ENCODE measurements around the gene EXO5. TPM values are rescaled to one million over a fixed set of nuclear protein-coding genes. Genes with fewer than 3 reads are reported as not detected.

Gene EXO5
- total and polyA plus RNA-seq, 12 donors: 1.8 to 11.1 (median 7.3) TPM

- H3K4me3 ChIP-seq: peak overlapping the region; percentile 60 to 67 (median 64)
- TF ChIP-seq CTCF (IDR thresholded peaks at IDR 0.05) (no peak), POLR2A (IDR thresholded peaks at IDR 0.05) (no peak)
- H3K4me1 ChIP-seq (replicated peaks in 1 of 2): peaks cover 13 to 20% of the 10 kb centered on the region in 2 donors
- H3K9me3 ChIP-seq (replicated peaks in 1 of 3): no peaks in the 10 kb centered on the region
- 20 to 28% (median 27%) methylated on average over 5 of the region's 5 CpGs for WGBS, 4 donors
- no peaks in the 10 kb centered on the region for H3K27me3 ChIP-seq
- intact Hi-C loops (cut with DNase I): no loop called here
- peak overlapping the region; percentile 77 to 94 (median 85) for H3K27ac ChIP-seq
- no peaks in the 10 kb centered on the region for H3K36me3 ChIP-seq (replicated peaks in 1 of 2)
- peak in 1 of 7 donors; percentile 13 for DNase-seq
These were observed 22.3 kb downstream of the EXO5 start for GRCh38 chr1:40530735-40531380.

- Histone ChIP-seq H3K27me3 (no peaks in the 10 kb centered on the region), H3K4me3 (peak within 1 kb of the TSS; percentile 60 to 67 (median 64)), H3K36me3 (replicated peaks in 1 of 2) (no peaks in the 10 kb centered on the region), H3K27ac (peak within 1 kb of the TSS; percentile 77 to 94 (median 85)), H3K9me3 (replicated peaks in 1 of 3) (no peaks in the 10 kb centered on the region), H3K4me1 (replicated peaks in 1 of 2) (peaks cover 16 to 20% of the 10 kb centered on the region in 2 donors)
- DNase-seq: peak; percentile 90 to 97 (median 94)
- WGBS, 4 donors: 0 to 1% (median 1%) methylated on average over 22 to 35 of the region's 35 CpGs
- intact Hi-C loops (cut with DNase I): no loop called here
- TF ChIP-seq POLR2A (IDR thresholded peaks at IDR 0.05) (peak in 1 of 2 donors; percentile 80), CTCF (IDR thresholded peaks at IDR 0.05) (no peak)
These were observed 23.0 kb downstream of the EXO5 start, which contains the start of gene ZNF684 for GRCh38 chr1:40531381-40532061. Gene ZNF684, plus strand, starts transcription at chr1:40531637. Its CDS starts 1,530 bp downstream, at chr1:40533167.

- Histone ChIP-seq H3K4me3 (peak overlapping the region; percentile 49 to 67 (median 64)), H3K36me3 (replicated peaks in 1 of 2) (no peaks in the 10 kb centered on the region), H3K4me1 (replicated peaks in 1 of 2) (peaks cover 16 to 20% of the 10 kb centered on the region in 2 donors), H3K27me3 (no peaks in the 10 kb centered on the region), H3K9me3 (replicated peaks in 1 of 3) (no peaks in the 10 kb centered on the region), H3K27ac (peak overlapping the region; percentile 77 to 94 (median 85))
- DNase-seq: no peak
- no peak for TF ChIP-seq CTCF (IDR thresholded peaks at IDR 0.05)
- no peak for TF ChIP-seq POLR2A (IDR thresholded peaks at IDR 0.05)
- intact Hi-C loops (cut with DNase I): no loop called here
- WGBS, 4 donors: 0 to 4% (median 2%) methylated on average over 3 of the region's 3 CpGs
These were observed 23.5 kb downstream of the EXO5 start for GRCh38 chr1:40532062-40532389.

- Histone ChIP-seq H3K4me3 (no peak overlapping the region), H3K27me3 (no peaks in the 10 kb centered on the region), H3K27ac (peak overlapping the region in 1 of 5 donors; percentile 85), H3K4me1 (replicated peaks in 1 of 2) (peaks cover 16 to 20% of the 10 kb centered on the region in 2 donors), H3K9me3 (replicated peaks in 1 of 3) (no peaks in the 10 kb centered on the region), H3K36me3 (replicated peaks in 1 of 2) (no peaks in the 10 kb centered on the region)
- intact Hi-C loops (cut with DNase I): no loop called here
- TF ChIP-seq CTCF (IDR thresholded peaks at IDR 0.05) (peak; percentile 33 to 57 (median 44)), POLR2A (IDR thresholded peaks at IDR 0.05) (no peak)
- DNase-seq: peak in 1 of 7 donors; percentile 8
These were observed 24.4 kb downstream of the EXO5 start for GRCh38 chr1:40532844-40533424.

Data from adrenal gland (tissue), 12 donors.